ENCODE measurements around the gene ERG28.

DNA sequence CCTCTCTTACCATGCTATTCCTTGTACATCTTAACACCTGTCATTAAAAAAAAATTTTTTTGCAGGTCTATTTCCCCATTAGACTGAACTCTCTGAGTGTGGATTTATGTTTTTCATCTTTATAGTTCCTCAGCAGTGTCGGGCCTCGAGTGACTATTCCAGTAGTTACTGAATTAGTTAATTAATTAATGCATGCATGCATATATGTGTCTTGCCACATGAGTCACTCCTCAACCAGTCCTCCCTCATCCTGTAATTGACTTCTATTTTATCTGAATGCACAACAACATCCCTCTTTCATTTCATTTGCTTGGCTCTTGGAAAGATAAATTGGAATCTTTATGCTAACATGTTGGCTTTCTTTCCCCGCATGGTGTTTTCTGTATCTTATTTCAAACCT is 35.6 kb downstream of the ERG28 start:
- TF ChIP-seq, protein P1, sequence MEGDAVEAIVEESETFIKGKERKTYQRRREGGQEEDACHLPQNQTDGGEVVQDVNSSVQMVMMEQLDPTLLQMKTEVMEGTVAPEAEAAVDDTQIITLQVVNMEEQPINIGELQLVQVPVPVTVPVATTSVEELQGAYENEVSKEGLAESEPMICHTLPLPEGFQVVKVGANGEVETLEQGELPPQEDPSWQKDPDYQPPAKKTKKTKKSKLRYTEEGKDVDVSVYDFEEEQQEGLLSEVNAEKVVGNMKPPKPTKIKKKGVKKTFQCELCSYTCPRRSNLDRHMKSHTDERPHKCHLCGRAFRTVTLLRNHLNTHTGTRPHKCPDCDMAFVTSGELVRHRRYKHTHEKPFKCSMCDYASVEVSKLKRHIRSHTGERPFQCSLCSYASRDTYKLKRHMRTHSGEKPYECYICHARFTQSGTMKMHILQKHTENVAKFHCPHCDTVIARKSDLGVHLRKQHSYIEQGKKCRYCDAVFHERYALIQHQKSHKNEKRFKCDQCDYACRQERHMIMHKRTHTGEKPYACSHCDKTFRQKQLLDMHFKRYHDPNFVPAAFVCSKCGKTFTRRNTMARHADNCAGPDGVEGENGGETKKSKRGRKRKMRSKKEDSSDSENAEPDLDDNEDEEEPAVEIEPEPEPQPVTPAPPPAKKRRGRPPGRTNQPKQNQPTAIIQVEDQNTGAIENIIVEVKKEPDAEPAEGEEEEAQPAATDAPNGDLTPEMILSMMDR (IDR thresholded peaks at IDR 0.05; ENCODE audit: insufficient read depth, low read length, poor library complexity, severe bottlenecking), result no peak
- TF ChIP-seq EZH2phosphoT487 (conservative IDR thresholded peaks at IDR 0.05; ENCODE audit: low read length), result no peak
